ENCODE measurements around the gene NADK2.

NADK2 gene

GRCh38 chr5:36246036-36246800 lies 4.5 kb upstream of the NADK2 start:
- peaks cover 14% of the 10 kb centered on the region for H3K4me1 ChIP-seq (ENCODE audit: control insufficient read depth, low read length)
- no peaks in the 10 kb centered on the region for H3K9me2 ChIP-seq (replicated peaks; ENCODE audit: control insufficient read depth, low read length)
- no peaks in the 10 kb centered on the region for H4K20me1 ChIP-seq (ENCODE audit: control insufficient read depth, insufficient read depth, low read depth, low read length)
- TF ChIP-seq CTCF (IDR thresholded peaks at IDR 0.05; ENCODE audit: low read depth, low read length, poor library complexity, severe bottlenecking), result no peak
- TF ChIP-seq EZH2phosphoT487 (IDR thresholded peaks at IDR 0.05; ENCODE audit: borderline replicate concordance, low read length), result no peak
- H3K4me3 ChIP-seq (ENCODE audit: low read length), result no peak overlapping the region
- H3K4me2 ChIP-seq (ENCODE audit: low read length), result no peak overlapping the region
- no peak overlapping the region for H3K27ac ChIP-seq (ENCODE audit: low read depth, low read length)
- H3K36me3 ChIP-seq (ENCODE audit: control insufficient read depth, low read length), result peaks cover 1% of the 10 kb centered on the region; the same call in 1 of the 2 replicates
- H3K27me3 ChIP-seq (ENCODE audit: control insufficient read depth, low read length), result no peaks in the 10 kb centered on the region
- no peaks in the 10 kb centered on the region for H3K9me3 ChIP-seq (ENCODE audit: control insufficient read depth, insufficient read depth, low read length)
- peaks cover 13% of the 10 kb centered on the region for H3K79me2 ChIP-seq (ENCODE audit: control insufficient read depth, low read length)
- H3F3A ChIP-seq (ENCODE audit: control insufficient read depth, insufficient read depth), result peaks cover 6% of the 10 kb centered on the region; the same call in 1 of the 2 replicates

- Histone ChIP-seq H3K27ac (ENCODE audit: low read depth, low read length) (no peak overlapping the region), H3K4me1 (ENCODE audit: control insufficient read depth, low read length) (peaks cover 28% of the 10 kb centered on the region), H3K4me2 (ENCODE audit: low read length) (no peak overlapping the region), H3K9me2 (replicated peaks; ENCODE audit: control insufficient read depth, low read length) (no peaks in the 10 kb centered on the region), H3K9me3 (ENCODE audit: control insufficient read depth, insufficient read depth, low read length) (no peaks in the 10 kb centered on the region), H4K20me1 (ENCODE audit: control insufficient read depth, insufficient read depth, low read depth, low read length) (no peaks in the 10 kb centered on the region), H3F3A (ENCODE audit: control insufficient read depth, insufficient read depth) (peaks cover 17% of the 10 kb centered on the region), H3K36me3 (ENCODE audit: control insufficient read depth, low read length) (peaks cover 4% of the 10 kb centered on the region; the same call in 1 of the 2 replicates), H3K27me3 (ENCODE audit: control insufficient read depth, low read length) (no peaks in the 10 kb centered on the region), H3K4me3 (ENCODE audit: low read length) (no peak overlapping the region), H3K79me2 (ENCODE audit: control insufficient read depth, low read length) (peaks cover 34% of the 10 kb centered on the region)
- TF ChIP-seq EZH2phosphoT487 (IDR thresholded peaks at IDR 0.05; ENCODE audit: borderline replicate concordance, low read length) (no peak), CTCF (IDR thresholded peaks at IDR 0.05; ENCODE audit: low read depth, low read length, poor library complexity, severe bottlenecking) (no peak)
Observed at GRCh38 chr5:36244076-36244475, 2.4 kb upstream of the NADK2 start.

GRCh38 chr5:36243653-36244052 lies 1.9 kb upstream of the NADK2 start:
- Histone ChIP-seq H4K20me1 (ENCODE audit: control insufficient read depth, insufficient read depth, low read depth, low read length) (no peaks in the 10 kb centered on the region), H3K27ac (ENCODE audit: low read depth, low read length) (no peak overlapping the region), H3K9me2 (replicated peaks; ENCODE audit: control insufficient read depth, low read length) (no peaks in the 10 kb centered on the region), H3K9me3 (ENCODE audit: control insufficient read depth, insufficient read depth, low read length) (no peaks in the 10 kb centered on the region), H3K27me3 (ENCODE audit: control insufficient read depth, low read length) (no peaks in the 10 kb centered on the region), H3F3A (ENCODE audit: control insufficient read depth, insufficient read depth) (peaks cover 17% of the 10 kb centered on the region), H3K4me3 (ENCODE audit: low read length) (no peak overlapping the region), H3K36me3 (ENCODE audit: control insufficient read depth, low read length) (peaks cover 4% of the 10 kb centered on the region; the same call in 1 of the 2 replicates), H3K4me2 (ENCODE audit: low read length) (no peak overlapping the region), H3K79me2 (ENCODE audit: control insufficient read depth, low read length) (peaks cover 38% of the 10 kb centered on the region), H3K4me1 (ENCODE audit: control insufficient read depth, low read length) (peaks cover 32% of the 10 kb centered on the region)
- no peak for TF ChIP-seq EZH2phosphoT487 (IDR thresholded peaks at IDR 0.05; ENCODE audit: borderline replicate concordance, low read length)
- no peak for TF ChIP-seq CTCF (IDR thresholded peaks at IDR 0.05; ENCODE audit: low read depth, low read length, poor library complexity, severe bottlenecking)
